HepG2 (cell line): ENCODE measurements around the gene GLS2. TPM values are rescaled to one million over a fixed set of nuclear protein-coding genes. Genes with fewer than 3 reads are reported as not detected.

Source experiments
- FIP1L1 ChIP-seq: fragments of 200-400 bp; formaldehyde crosslinking; IDR thresholded peaks from 2 replicates; pipeline ENCODE4 v1.6.1; 2018; ENCODE audit warnings: low read depth, mild to moderate bottlenecking, low read length, moderate library complexity, borderline replicate concordance; ENCODE audit not compliant: insufficient read depth
- HIVEP1 ChIP-seq: sonication (generic); formaldehyde crosslinking; IDR thresholded peaks from 2 replicates; pipeline ENCODE4 v1.4.0; 2020; ENCODE audit warnings: mild to moderate bottlenecking, missing genetic modification reagents
- MXI1 ChIP-seq: IDR thresholded peaks from 3 replicates; pipeline ENCODE4 v1.6.1; 2012; ENCODE audit warnings: low read depth, low read length, inconsistent platforms, borderline replicate concordance
- NFRKB ChIP-seq: fragments of 450-650 bp; IDR thresholded peaks from 2 replicates; pipeline ENCODE4 v1.6.1; 2017
- POLR2AphosphoS5 ChIP-seq: IDR thresholded peaks from 2 replicates; pipeline ENCODE4 v1.6.1; 2012; ENCODE audit warnings: low read depth, low read length
- ZFP36L2 ChIP-seq: sonication (generic); formaldehyde crosslinking; IDR thresholded peaks from 2 replicates; pipeline ENCODE4 v1.4.0; 2020; ENCODE audit warnings: missing genetic modification reagents
- ZNF598 ChIP-seq: sonication (generic); formaldehyde crosslinking; IDR thresholded peaks from 2 replicates; pipeline ENCODE4 v1.5.1; 2020; ENCODE audit warnings: mild to moderate bottlenecking, missing genetic modification reagents, borderline replicate concordance
- ZNF782 ChIP-seq: sonication (generic); formaldehyde crosslinking; IDR thresholded peaks from 2 replicates; pipeline ENCODE4 v1.4.0; 2020; ENCODE audit warnings: missing genetic modification reagents, mild to moderate bottlenecking, borderline replicate concordance
- polyA plus RNA-seq, 8 experiments: library from polyadenylated mRNA; depleted of rRNA in 3 of 8; stranded (reverse) in 7 of 8; unstranded in 1 of 8; fragments of >200 nt; fragmentation: Illumina TruSeq in 4 of 8; extraction: Trizol in 4 of 8; gene quantifications; 2 replicates each; pipeline versions ENCODE4 v1.2.1 to v1.2.3, GENCODE V29; 2011 to 2016; ENCODE audit warnings: low read depth in 4 of 8, missing spikeins in 1 of 8, mixed read lengths in 1 of 8; ENCODE audit not compliant: insufficient read depth in 1 of 8
- total RNA-seq, 5 experiments: library from RNA; depleted of rRNA; stranded (reverse); fragments of >200 nt; fragmentation: Illumina TruSeq; extraction: Trizol; gene quantifications; 2 replicates each; pipeline ENCODE4 v1.2.3, GENCODE V29; 2016; ENCODE audit warnings: low read depth in 1 of 5
- TF ChIP-seq, protein P1 (sequence below): sonication (generic); formaldehyde crosslinking; IDR thresholded peaks from 2 replicates; pipeline ENCODE4 v1.8.0; 2022; ENCODE audit warnings: mild to moderate bottlenecking, missing genetic modification reagents, borderline replicate concordance
- TF ChIP-seq, protein P2 (sequence below): sonication (generic); formaldehyde crosslinking; IDR thresholded peaks from 2 replicates; pipeline ENCODE4 v1.9.0; 2021; ENCODE audit warnings: mild to moderate bottlenecking, missing genetic modification reagents
- TF ChIP-seq, protein P3 (sequence below), 2 experiments: sonication (generic) in 1 of 2; formaldehyde crosslinking in 1 of 2; IDR thresholded peaks; 2 replicates each; pipeline versions ENCODE4 v1.6.1 to v1.9.0; 2014 to 2022; ENCODE audit warnings: antibody characterized with exemption in 1 of 2, borderline replicate concordance in 1 of 2, inconsistent platforms in 1 of 2, low read depth in 1 of 2, missing genetic modification reagents in 1 of 2
- TF ChIP-seq, protein P4 (sequence below): sonication (generic); formaldehyde crosslinking; IDR thresholded peaks from 2 replicates; pipeline ENCODE4 v1.4.0; 2020; ENCODE audit warnings: missing genetic modification reagents

GLS2 gene
- total and polyA plus RNA-seq, 2 of the 13 experiments (the other 11 are each of a cell fraction or from before 2014, with no cell fraction given), result 8.6 to 12.2 TPM

DNA sequence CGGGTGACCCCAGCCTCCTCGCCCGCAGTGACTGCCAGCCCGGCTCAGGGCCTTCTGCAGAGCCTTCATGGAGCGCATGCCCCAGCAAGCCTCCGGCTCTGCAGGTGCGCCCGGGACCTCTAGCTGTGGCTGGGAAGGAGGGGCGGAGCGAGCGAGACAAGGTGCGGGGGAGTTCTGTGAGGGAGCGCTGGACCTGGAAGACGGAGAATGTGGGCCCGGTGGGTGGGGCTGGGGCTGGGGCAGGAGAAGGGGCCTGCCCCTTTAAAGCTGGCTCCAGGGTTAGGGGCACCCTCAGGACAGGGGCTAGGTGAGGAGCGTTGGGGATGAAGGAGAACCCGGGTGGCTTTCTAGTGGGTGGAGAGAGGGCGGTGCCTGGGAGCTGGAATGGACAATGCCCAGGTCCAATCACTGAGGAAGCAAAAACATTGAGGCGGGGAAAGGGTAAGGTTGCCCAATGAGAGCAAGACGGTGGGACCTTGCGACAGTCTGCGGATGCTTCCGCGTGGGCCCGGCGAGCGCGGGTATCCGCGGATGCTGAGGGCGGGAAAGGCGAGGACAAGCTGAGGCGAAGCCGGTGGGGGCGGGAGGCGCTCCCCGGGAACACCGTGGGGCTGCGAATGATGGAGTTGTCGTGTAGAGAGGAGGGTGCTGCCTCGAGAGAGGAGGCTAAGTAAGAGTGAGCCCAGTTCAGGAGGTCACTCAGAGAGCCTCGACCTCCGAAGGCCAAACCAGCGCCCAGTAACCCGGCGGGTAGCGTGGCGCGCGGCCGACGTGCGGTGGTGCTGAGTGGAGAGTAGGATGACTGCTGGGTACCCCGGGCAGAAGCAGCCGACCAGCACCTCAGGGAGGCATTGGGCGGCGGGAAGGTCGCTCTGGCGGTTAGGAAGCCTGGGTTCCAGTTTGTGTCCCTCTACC, at the start of gene GLS2 (continued):
- TF ChIP-seq ZNF782 (CRISPR knock-in tag), result peak; percentile 93
- TF ChIP-seq, protein P1, sequence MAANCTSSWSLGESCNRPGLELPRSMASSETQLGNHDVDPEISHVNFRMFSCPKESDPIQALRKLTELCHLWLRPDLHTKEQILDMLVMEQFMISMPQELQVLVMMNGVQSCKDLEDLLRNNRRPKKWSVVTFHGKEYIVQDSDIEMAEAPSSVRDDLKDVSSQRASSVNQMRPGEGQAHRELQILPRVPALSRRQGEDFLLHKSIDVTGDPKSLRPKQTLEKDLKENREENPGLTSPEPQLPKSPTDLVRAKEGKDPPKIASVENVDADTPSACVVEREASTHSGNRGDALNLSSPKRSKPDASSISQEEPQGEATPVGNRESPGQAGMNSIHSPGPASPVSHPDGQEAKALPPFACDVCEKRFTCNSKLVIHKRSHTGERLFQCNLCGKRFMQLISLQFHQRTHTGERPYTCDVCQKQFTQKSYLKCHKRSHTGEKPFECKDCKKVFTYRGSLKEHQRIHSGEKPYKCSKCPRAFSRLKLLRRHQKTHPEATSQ (CRISPR knock-in tag), result peak; percentile 79; the same call in 1 of the 2 replicates
- TF ChIP-seq MXI1, result 0 out of 3 replicates have a peak, but pooled peaks have one; percentile 18
- TF ChIP-seq ZNF598 (CRISPR knock-in tag), result peak; percentile 65; the same call in 1 of the 2 replicates
- no peak for TF ChIP-seq NFRKB
- 0 out of 2 replicates have a peak, but pooled peaks have one; percentile 62 for TF ChIP-seq ZFP36L2
- TF ChIP-seq HIVEP1 (CRISPR knock-in tag), result peak; percentile 93
- TF ChIP-seq, protein P2, sequence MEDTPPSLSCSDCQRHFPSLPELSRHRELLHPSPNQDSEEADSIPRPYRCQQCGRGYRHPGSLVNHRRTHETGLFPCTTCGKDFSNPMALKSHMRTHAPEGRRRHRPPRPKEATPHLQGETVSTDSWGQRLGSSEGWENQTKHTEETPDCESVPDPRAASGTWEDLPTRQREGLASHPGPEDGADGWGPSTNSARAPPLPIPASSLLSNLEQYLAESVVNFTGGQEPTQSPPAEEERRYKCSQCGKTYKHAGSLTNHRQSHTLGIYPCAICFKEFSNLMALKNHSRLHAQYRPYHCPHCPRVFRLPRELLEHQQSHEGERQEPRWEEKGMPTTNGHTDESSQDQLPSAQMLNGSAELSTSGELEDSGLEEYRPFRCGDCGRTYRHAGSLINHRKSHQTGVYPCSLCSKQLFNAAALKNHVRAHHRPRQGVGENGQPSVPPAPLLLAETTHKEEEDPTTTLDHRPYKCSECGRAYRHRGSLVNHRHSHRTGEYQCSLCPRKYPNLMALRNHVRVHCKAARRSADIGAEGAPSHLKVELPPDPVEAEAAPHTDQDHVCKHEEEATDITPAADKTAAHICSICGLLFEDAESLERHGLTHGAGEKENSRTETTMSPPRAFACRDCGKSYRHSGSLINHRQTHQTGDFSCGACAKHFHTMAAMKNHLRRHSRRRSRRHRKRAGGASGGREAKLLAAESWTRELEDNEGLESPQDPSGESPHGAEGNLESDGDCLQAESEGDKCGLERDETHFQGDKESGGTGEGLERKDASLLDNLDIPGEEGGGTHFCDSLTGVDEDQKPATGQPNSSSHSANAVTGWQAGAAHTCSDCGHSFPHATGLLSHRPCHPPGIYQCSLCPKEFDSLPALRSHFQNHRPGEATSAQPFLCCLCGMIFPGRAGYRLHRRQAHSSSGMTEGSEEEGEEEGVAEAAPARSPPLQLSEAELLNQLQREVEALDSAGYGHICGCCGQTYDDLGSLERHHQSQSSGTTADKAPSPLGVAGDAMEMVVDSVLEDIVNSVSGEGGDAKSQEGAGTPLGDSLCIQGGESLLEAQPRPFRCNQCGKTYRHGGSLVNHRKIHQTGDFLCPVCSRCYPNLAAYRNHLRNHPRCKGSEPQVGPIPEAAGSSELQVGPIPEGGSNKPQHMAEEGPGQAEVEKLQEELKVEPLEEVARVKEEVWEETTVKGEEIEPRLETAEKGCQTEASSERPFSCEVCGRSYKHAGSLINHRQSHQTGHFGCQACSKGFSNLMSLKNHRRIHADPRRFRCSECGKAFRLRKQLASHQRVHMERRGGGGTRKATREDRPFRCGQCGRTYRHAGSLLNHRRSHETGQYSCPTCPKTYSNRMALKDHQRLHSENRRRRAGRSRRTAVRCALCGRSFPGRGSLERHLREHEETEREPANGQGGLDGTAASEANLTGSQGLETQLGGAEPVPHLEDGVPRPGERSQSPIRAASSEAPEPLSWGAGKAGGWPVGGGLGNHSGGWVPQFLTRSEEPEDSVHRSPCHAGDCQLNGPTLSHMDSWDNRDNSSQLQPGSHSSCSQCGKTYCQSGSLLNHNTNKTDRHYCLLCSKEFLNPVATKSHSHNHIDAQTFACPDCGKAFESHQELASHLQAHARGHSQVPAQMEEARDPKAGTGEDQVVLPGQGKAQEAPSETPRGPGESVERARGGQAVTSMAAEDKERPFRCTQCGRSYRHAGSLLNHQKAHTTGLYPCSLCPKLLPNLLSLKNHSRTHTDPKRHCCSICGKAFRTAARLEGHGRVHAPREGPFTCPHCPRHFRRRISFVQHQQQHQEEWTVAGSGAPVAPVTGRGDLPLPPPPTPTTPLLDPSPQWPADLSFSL, result peak; percentile 18; the same call in 1 of the 2 replicates
- peak; percentile 29; the same call in 1 of the 2 replicates for TF ChIP-seq POLR2AphosphoS5
- TF ChIP-seq, protein P3, sequence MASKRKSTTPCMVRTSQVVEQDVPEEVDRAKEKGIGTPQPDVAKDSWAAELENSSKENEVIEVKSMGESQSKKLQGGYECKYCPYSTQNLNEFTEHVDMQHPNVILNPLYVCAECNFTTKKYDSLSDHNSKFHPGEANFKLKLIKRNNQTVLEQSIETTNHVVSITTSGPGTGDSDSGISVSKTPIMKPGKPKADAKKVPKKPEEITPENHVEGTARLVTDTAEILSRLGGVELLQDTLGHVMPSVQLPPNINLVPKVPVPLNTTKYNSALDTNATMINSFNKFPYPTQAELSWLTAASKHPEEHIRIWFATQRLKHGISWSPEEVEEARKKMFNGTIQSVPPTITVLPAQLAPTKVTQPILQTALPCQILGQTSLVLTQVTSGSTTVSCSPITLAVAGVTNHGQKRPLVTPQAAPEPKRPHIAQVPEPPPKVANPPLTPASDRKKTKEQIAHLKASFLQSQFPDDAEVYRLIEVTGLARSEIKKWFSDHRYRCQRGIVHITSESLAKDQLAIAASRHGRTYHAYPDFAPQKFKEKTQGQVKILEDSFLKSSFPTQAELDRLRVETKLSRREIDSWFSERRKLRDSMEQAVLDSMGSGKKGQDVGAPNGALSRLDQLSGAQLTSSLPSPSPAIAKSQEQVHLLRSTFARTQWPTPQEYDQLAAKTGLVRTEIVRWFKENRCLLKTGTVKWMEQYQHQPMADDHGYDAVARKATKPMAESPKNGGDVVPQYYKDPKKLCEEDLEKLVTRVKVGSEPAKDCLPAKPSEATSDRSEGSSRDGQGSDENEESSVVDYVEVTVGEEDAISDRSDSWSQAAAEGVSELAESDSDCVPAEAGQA (IDR thresholded peaks at IDR 0.05; ENCODE audit: low read depth), result no peak
- TF ChIP-seq, protein P3 (CRISPR knock-in tag; IDR thresholded peaks at IDR 0.05; ENCODE audit: borderline replicate concordance), result peak; percentile 97
- TF ChIP-seq, protein P4, sequence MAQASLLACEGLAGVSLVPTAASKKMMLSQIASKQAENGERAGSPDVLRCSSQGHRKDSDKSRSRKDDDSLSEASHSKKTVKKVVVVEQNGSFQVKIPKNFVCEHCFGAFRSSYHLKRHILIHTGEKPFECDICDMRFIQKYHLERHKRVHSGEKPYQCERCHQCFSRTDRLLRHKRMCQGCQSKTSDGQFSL (CRISPR knock-in tag), result peak; percentile 72; the same call in 1 of the 2 replicates
- no peak for TF ChIP-seq FIP1L1
